HG03575 (cell line): ENCODE results near the gene ARHGAP35.

Experiments
- ATAC-seq: cut with Tn5 transposase; IDR thresholded peaks from one replicate; pipeline ENCODE4 v1.9.1; 2021; ENCODE audit not compliant: unreplicated experiment, insufficient number of reproducible peaks, low FRiP score; ENCODE audit errors: extremely low read depth

ARHGAP35 gene

GRCh38 chr19:46892252-46893179, 31.7 kb downstream of the ARHGAP35 start:
- ATAC-seq = no peak

GRCh38 chr19:46896076-46896794, 35.4 kb downstream of the ARHGAP35 start:
- ATAC-seq = no peak

- no peak for ATAC-seq
These were observed 37.9 kb downstream of the ARHGAP35 start for GRCh38 chr19:46898731-46899130.

GRCh38 chr19:46900341-46900740, 39.5 kb downstream of the ARHGAP35 start:
- no peak for ATAC-seq

- no peak for ATAC-seq
These were observed 41.1 kb downstream of the ARHGAP35 start for GRCh38 chr19:46901701-46902401.

DNA sequence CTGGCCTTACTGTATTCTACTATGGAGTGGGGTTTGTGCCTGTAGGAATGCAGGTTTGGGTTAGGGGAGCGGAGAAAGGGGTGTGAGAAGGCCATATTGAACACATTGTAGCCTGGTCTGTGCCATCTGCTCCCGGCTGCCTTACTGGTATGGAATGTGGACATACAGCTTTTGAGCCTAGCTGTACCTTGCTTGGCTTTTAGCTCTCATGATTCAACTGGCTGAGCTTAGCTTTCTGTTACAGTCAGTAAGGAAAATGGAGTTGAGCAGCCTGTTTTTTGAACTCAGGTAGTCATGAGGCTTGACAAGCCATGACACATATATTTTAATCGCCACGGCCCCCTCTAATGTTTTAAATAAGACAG, 41.6 kb downstream of the ARHGAP35 start:
- no peak for ATAC-seq

DNA sequence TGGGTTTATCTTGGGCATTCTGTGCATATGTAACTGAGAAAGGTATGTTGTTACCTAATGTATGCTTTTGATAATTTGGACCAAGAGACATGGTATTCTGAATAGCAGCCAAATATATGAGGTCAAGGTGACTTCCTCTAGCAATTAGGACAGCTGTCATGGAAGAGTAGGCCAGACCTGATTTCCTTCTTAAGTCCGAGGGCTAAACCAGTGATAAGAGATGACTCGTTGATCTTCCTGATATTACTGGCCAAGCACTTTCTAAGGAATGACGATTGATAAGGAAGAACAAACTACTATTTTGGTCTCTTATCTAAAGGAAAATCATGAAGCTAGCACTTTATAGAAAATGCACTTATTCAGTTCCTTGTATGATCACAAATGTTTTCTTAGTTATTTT, 42.7 kb downstream of the ARHGAP35 start:
- no peak for ATAC-seq

DNA sequence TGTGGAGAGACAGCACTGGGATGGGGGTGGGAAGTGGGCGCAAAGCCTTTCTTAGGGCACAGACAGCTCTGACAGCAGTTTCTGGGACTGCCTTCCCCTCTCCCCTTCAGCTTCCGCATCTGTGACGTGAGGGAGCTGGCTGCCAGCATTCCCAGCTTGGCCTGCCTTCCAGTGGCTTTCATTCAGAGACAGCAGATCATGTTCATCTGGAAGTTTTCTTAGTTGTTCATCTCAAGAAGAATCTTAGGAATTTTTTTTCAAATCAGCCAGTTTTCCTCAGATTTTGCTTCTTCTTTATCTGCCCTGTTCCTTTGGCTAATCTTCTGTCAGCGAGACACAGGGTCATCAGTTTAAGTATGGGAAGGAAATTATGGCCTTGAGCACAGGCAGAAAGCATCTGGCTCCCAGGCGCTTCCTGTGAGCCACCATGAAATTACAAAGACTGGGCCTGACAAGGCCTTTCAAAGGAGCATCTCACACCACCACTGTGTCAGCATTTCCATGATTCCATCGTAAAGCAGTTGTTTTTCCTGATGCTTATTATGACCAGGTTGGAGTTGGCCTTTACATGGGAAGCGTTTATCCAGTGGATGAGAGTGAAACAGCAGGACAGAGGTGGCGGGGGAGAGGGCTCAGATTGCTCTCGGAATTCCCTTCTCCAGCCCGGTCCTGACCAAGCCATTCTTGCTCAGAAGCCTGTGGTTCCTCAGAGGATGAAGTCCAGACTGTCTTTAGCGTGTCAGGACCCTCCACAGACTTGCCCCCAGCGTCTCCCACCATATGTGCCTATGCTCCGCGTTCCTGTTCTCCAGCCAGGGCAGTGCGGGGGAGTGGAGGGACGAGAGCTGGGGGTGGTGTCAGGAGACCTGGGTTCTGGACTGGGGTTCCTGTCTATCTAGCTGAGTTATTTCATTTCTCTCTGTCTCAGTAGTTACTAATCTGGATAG, 43.6 kb downstream of the ARHGAP35 start:
- no peak for ATAC-seq

DNA sequence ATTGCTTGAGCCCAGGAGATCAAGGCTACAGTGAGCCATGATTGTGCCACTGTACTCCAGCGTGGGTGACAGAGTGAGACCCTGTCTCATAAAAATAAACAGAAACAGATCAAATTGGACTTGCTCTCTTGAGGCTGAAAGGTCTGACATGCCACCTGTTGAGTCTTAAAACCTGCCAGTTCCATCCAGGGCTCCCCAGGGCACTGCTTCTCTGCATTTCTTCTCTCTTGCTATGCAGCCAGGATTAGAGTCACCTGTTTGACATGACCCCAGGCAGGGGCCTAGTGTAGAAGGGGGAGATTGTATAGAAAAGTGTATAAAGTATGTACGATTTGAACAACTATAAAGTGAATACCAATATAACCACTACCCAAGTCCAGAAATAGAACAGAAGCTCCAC, 45.4 kb downstream of the ARHGAP35 start:
- no peak for ATAC-seq

DNA sequence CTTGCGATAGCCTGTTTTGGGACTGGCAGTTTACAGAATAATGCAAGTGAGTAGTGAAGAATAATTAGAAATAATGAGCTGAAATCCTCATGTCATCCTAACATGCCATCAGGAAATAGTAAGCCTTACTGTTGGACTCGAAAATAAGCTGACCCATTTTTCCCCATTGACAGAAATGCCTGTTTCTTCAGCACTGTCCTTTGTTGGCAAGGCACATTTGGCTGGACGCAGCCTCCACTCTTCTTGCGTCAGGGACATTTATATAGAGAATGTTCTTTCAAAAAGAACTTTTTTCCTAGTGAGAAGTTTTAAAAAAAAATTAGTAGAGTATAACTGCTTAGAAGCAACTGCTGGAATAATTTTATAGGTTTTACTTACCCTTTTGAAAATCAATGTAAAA, 47.1 kb downstream of the ARHGAP35 start:
- no peak for ATAC-seq

- ATAC-seq = no peak
These were observed 48.6 kb downstream of the ARHGAP35 start for GRCh38 chr19:46909356-46909755.
